NCI-H1694 (cell line): Measurements from ENCODE around the gene RALB.

Source experiments
- DNase-seq: peaks from one replicate; lab custom pipeline; 2025; lab: John Stamatoyannopoulos, UW

RALB gene, protein sequence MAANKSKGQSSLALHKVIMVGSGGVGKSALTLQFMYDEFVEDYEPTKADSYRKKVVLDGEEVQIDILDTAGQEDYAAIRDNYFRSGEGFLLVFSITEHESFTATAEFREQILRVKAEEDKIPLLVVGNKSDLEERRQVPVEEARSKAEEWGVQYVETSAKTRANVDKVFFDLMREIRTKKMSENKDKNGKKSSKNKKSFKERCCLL

DNA sequence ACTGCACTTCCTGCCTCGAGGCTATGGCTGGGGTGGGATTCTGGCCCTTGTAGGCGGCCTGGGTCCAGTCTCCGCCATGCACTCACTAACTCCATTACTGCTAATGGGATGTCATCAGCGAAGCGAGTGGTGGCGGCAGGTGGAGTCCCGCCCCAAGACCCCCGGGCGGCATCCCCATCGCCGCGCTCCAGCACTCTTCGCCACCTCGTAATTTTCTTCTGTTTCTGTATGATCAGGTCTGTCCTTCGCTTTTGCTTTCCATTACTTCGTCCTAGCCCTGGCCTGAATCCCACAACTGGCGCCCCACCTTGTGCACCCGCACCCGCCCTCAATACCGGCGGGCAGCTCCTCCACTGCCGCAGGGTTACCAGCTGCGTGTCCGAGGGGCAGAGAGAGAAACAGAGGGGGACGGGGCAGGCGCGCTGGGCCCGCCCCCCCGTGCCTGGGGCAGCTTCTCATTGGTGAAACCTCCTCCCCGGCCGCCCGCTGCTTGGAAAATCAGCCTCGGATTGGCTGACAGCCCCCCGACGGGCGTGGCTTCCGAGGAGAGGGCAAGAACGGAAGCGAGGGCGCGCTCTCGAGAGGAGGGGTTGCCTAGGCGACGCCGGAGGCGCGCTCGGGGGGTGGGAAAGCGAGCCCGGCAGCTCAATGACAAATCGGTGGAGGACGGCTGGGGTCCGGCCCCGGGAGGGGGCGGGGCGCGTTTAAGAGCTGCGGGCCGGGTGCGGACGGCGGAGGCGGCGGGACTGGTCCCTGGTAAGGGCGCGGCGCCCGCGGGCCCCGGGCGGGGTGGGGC, at the start of gene RALB:
Gene RALB (plus strand): TSS at position 628 of the 796 bp plus-strand sequence. CDS start 25,813 bp downstream, outside the sequence.
- peak; percentile 92 for DNase-seq

DNA sequence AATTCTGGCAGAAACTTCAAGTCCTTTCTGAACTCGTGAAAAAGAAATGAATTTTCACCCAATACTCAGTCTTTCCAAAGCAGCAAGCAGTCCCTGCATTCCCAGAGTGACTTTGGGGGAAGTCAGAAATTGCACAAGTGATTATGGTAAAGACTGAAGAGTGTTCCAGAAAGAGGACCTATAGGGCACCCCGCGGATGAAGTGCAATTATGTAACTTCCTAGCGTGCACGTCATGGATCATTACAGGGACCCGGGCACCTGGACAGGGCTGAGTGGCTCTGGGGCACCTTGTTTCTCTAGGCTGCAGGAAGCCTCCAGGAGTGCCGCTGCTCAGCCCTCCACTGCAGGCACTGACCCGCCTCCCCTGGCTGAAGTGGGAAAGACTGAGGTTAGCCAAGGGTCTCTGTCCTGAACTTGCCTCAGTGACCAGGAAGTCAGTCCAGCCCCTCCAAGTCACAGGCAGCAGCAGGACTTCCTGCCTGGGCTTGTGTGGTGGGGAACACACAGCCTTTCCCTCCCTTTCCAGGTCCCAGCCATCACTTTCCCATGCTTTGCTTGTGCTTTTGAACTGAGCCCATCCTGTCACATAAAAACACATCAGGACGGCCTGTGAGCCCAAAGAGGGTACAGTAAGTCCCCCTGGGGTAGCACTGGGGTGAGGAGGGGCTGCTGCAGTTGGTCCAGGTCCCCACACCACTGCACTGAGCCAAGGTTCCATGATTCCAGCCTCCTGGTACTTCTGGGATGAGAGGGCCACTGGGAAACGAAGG, 49.2 kb upstream of the RALB start:
- DNase-seq, result no peak

DNA sequence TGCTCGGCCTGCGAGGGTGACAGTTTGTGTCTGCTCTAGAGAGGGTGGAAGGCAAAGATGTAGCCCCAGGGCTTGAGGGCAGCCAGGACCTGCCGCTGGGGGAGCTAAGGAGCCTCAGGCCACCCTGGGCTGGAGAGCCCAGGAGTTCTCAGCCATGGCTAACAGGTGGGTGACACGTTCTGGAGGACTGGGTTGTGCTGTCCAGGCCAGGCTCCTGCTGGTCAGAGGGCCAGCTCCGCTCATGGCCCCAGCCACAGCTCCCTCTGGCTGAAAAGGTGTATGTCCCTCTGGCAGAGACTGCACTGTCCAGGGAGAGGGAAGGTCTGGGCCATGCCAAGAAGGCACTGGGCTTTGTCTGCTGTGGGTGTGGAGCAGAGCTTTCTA, 48.6 kb upstream of the RALB start:
- DNase-seq, result no peak

DNA sequence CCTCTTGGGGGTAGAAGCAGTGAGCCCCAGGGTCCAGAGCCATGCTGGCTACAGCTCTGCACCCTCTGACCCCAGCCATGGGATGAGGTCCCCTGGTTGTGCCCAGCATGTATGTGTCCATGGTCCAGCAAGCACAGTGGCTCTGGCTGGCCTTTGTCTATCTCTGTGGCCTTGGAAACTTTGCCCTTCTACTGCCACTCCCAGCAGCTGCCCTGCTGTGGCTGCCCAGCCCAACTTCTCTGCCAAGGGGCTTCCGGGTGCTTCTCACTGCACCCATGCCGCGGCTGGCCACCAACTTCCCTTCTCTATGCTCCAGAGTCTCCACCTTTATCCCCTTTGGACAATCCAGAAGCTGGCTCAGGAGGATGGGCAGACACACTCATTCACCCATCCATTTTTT, 48.2 kb upstream of the RALB start:
- no peak for DNase-seq

DNA sequence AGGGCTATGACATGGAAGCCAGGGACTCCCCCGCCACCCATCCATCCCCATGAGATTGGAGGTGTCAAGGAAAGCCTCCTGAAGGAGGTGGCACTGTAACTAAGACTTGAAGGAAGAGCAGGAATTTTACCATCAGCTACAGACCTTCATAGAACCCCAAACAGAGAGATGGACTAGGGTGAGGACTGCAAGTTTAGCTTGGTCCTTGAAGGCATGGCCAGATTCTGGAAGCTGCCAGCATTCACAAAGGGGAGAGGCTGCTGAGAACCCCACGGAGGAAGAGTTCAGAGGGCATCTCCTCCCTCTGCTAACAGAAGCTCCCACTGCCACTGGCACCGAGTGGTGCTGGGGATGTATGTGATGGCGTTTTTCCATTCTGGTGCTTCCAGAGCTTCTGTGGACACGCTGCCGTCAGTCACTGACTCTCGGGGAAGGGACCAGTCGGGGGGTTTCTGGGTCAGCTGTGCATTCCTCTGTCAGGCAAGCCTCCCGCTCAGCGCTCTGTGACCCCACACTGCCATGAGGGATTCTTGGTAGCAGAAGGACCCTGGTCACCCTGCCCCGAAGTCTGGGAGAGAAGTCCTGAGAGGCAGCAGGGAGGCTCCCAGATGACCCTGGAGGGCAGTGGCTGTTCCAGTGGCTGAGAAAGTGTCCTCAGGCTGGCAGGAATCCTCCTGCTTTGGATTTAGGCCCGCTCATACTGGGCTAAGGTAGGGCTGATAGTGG, 47.5 kb upstream of the RALB start:
- DNase-seq, result no peak

DNA sequence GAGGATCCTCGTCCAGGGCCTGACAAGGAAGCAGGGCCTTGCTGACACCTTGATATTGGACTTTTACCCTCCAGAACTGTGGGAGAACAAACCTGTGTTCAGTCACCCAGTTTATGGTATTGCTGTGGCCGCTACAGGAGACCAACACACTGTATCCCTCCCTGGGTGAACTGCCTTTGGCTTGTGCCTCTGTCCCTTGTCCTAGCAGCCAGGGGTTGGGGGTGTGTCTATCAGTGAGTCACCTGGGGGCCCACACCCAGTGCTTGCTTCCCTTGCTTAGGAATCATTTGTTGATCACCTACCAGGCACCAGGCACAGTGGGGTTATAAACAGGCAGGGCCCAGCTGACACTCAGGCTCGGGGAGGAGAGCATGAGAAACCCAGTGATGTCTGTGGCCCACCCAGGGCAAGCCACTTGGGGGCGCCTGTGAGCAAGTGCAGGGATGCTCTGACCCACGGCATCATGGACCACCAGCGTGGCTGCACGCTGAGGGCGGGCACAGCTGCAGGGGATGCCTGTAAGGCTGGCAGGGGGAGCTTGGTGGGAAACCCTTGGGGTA, 46.5 kb upstream of the RALB start:
- DNase-seq, result no peak

DNA sequence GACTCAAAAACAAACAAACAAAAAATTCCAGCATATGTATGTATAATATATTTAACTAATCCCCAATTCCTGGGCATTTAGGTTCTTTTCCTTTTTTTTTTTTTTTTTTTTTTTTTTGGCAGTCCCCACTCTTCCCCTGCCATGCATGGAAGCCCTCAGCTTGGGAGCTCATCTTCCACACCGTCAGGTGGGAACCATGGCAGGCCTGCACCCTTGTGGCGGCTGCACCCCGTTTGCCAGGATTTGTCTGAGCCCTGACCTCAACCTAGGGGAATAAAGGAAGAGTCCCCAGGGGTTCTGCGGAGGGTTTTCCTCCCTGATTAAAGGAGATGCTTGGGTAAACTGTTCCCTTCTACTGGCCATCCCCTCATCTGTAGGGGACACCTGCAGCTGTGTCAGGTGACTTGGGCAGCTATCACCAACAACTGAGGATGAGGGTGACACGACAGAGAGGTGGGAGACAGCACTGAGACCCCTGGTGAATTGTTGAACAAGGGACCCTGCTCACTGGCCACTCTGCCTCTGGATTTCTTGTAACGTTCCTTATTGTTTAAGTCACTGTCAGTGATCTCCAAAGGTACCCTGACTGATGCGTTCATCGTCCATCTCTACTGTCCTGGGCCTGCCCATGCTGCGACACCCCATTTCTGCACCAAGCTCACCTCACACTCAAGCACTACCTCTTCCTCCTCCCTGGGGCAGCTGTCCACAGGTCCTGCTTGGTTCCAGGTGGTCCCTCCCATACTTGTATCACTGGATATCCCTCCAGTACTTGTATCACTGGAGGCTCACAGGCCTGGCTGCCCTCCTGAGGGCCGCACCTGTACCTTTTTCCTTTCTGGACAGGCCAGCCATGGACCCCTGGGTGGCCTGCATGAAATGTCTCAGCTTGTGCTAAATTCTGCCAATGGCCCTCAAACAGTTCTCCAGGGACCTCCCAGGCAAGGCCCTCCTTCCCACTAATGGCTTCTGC, 44.0 kb upstream of the RALB start:
- no peak for DNase-seq

DNA sequence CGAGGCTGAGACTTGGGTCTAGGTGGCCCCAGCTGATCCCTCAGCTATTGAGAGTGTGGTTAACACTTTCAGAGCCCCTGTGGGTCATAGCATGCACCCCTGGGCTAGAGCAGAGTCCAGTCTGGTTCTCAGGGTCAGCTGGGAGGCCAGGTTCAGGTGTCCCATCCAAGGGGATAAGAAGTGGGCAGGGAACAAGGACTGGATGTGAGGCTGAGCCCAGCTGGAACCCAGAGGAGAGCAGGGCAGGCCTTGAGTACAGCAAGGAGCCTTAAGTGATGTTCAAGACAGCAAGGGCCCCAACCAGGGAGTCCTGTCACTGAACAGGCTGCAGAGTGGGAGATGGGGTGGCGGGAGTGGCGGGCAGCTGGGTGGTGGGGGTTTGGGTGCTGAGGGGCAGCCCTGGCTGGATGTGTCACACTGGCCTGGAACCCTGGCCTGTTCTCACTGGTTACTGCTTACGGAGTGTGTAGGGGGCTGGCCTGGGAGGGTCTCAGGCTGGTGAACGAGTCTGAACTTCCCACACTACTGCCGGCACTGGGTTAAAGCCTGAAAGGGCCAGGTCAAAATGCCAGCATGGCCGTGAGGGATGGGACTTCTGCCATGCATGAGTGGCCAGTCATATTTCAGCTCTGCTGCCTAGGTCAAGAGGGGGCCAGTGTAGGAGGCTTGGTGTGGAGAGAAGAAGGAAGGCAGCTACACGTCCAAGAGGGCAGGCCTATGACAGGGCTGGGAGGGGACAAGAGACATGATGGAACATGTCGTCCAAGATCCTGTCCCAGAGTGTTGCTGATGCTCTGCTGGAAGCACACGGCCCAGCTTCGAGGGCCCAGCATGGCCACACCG, 43.0 kb upstream of the RALB start:
- no peak for DNase-seq

DNA sequence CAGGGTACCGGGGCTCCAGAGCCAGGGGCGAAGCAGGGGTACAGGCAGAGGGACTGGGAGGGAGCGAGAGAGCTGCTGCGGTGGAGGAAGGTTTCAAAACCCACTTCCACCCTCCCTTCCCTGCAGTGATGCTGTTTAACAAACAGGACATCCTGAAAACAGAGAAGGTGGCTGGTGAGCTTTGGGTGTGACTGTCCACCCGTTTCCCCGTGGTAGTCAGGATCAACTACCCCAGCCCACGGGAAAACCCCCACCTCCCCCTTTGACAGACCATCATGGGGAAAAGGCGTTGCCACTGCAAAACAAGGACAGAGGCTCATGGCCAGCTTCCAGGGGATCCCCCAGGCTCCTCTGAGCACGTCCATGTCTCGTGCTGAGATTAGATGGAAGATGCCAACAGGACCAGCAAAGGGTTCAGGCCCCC, 42.4 kb upstream of the RALB start:
- no peak for DNase-seq

DNA sequence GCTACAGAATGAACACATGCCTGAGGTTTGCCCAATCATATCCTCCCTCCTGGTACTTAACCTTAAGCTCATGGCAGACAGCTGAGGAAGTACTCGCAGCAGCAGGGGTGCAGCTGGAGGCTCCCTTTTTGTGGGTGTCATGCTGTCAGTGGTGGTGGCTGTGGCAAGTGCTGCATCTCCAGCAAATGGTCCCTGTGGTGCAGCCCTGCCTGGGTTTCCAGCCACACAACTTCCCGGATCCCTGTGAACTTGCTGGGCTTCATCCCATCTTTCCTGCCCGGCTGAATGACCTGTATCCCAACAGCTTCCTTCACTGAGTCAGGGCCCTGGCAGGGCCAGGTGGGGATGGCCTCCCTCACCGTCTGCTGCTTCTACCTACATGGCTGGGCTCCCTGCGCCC, 34.5 kb upstream of the RALB start:
- no peak for DNase-seq

DNA sequence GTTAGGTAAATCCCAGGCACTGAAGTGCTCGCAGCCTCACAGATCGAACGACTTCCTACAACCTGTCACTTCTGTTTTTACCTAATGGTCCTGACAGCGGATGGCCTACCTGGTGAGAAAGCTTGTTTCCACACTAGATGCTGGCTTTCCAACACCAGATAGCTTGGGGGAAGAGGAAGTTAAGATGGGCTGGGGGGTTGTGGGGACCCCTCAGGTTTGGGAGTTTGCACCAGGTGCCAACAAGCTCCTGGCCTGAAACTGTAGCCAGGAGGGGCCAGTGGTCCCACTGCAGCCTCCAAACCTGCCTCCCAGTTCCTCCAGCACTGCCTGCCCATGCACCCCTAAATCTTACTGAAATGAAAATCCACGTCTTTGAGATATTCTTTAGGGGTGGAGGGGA, 33.4 kb upstream of the RALB start:
- DNase-seq, result no peak

DNA sequence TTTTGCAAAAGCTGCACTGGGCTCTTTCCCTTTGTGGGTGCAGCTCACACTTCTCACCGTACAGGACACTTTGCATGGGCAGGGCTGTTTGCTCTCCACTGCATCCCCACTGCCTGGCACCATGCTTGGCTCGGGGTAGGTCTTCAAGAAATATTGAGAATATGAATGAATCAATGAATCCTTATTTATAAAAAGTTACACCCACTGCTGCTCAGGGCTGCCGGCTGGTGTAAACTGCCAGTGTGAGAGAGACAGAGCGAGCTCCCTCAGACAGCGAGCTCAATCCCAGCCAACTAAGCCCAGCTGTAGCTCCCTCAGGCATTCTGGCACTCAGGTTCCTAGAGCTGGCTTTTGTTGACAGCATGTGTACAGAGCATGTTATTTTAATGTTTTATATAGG, 32.9 kb upstream of the RALB start:
- DNase-seq, result no peak

DNA sequence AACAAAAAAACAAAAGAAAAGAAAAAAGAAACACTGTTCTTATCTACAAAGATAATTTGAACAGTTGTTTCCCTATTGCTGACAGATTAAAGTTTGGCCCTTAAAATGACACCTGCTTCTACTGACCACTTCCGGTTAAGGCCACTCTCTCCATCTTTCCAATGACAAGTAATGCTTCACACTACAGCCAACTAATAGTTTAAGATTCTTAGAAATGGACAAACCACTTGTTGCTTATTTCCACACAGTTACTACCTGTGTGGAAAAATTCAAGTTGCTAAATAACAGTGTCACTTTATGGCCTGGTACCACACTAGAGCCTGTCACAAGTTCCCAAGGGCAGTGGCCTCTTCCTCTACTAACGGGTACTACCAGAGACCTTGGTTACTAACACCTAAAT, 31.9 kb upstream of the RALB start:
- no peak for DNase-seq

DNA sequence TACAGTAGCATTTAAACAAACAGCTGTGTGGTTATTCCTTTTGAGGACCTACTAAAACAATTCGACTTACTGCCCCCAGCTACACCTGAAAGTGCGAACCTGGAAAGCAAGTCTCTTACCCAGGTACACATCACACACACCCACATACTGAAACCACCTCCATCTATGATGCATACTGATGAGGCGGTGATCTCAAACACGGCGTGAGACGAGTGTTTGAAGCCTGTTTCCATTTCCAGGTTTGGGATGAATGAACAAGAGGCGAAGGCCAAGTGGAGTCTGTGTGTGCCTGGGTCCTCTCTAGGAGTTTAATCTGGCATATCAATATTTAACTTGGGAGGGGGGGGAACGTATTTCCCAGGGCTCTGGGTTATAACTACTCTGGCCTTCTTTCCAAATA, 31.0 kb upstream of the RALB start:
- DNase-seq, result no peak

DNA sequence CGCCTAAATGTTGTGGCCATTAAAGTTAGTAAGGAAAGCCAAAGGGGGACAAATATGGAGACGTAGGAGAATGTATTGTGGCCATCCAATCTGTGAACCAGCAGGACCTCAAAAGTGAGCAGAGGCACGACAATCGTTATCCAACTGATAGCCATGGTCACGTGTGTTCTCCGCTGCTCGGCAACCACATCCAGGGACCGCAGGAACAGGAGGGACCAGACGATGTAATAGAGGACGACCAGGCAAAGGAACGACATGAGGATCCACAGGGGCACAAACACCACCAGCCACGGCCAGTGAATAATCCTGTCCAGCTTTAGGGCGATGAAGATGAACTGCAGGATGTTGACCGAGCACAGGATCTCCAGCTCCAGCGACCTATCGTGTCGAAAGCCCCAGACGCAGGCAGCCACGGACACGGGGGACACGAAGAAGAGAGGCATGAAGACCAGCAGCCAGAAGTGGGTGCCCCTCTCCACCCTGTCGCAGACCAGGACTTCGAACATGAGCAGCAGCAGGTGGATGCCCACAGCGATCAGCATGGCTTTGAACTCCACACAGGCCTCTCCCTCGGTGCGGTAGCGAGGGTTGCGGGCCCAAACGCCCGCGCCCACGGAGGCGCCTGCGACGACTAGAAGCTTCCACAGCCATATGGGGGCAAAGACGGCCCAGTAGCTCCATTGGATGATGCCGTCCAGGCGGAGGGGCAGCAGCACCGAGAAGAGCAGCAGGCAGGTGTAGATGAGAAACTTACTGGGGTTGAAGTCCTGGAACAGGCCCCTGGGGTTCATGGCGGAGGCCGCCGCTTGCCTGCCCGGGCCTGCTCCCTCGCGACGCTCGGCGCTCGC, 30.2 kb upstream of the RALB start:
- DNase-seq, result no peak

DNA sequence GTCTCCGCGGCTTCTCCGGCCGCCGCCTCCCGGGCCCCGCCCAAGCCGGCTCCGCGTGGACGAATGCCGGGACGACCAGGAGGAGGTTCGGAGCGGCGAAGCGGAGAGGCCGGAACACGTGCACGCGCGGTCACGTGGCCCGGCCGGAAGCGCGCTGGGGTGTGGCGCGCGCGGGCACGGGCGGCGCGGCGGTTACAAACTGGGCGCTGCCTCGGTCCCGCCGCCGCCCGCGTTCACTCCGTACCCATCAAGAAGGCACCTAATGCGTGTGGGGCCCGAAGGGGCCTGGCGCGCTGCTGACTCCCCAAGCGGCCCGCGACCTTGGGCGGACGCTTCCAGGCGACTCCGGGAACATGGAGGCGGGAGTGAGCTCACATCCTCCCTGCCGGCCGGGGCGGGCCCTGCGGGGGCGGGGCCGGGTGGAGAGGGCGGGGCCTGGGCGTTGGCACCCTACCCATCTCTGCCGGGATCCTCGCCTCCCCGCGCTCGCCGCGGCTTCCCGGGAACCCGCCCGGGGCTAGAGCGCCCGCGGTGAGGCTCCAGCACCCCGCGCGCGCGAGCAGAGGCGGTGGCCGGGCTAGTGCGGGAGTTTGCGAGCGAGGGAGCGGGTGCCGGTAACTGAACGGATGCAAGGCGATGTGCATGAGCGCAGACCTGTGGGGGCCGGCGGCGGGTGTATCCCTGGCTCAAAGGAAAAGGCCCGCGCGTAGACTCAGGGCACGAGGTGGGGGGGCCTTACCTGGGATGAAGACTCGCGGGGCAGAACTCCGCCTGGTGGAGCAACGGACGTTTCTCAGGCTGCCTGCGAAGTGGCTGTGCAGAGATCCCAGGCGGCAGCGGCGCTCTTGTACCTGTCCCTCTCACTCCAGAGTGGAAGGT, 29.4 kb upstream of the RALB start, which contains the start of gene TMEM185B:
Gene TMEM185B (minus strand): TSS at position 367 of the 879 bp plus-strand sequence. CDS start 424 bp downstream, outside the sequence.
- DNase-seq, result peak; percentile 28

DNA sequence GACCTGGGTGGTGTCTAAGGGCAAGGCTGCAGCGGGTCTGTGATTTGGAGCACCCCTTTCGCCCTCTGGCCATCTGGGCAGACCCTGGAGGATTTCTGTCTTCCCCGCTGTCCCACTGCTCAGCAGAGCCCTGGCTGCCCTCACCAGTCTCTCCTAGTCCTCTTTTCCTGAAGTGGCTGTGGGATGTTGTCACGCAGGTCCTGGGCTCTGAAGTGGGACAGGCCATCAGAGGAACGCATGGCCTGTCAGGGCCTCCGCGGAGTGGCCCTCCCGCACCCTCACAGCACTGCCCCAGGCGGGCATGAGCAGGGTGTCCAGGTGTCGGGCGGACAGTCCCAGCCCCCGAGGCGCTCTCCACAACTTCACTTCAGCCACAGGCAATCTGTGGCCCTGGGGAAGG, 28.4 kb upstream of the RALB start:
- no peak for DNase-seq
